K562 (cell line): Measurements from ENCODE around the gene PNMA8C.

ENCODE experiments used
- IFI16 ChIP-seq: fragments of 250-450 bp; sonication (Bioruptor Pico); IDR thresholded peaks from 2 replicates; pipeline ENCODE4 v2.1.2; 2022; ENCODE audit warnings: mild to moderate bottlenecking, inconsistent platforms
- JUN ChIP-seq, 2 experiments: sonication (generic) in 1 of 2; formaldehyde crosslinking in 1 of 2; IDR thresholded peaks; 2 replicates each; pipeline versions ENCODE4 v1.6.1 to v1.8.0; 2012 to 2022; ENCODE audit warnings: borderline replicate concordance in 2 of 2, mild to moderate bottlenecking in 2 of 2, improper control_type of control experiment in 1 of 2, low read depth in 1 of 2, low read length in 1 of 2, missing genetic modification reagents in 1 of 2
- RBM22 ChIP-seq: fragments of 200-400 bp; formaldehyde crosslinking; IDR thresholded peaks from 2 replicates; pipeline ENCODE4 v1.6.1; 2018; ENCODE audit warnings: low read length, low read depth; ENCODE audit not compliant: poor library complexity, severe bottlenecking
- SP1 ChIP-seq: sonication (generic); formaldehyde crosslinking; IDR thresholded peaks from 2 replicates; pipeline ENCODE4 v1.8.1; 2022; ENCODE audit warnings: mild to moderate bottlenecking, missing genetic modification reagents
- SRF ChIP-seq, 2 experiments: fragments of 250-450, 450-650 bp in 1 of 2; sonication (Bioruptor Pico) in 1 of 2; sonication (generic) in 1 of 2; formaldehyde crosslinking; IDR thresholded peaks; 2 replicates each; pipeline versions ENCODE4 v1.5.0 to v1.5.1; 2020 to 2022; ENCODE audit warnings: mild to moderate bottlenecking in 1 of 2, missing genetic modification reagents in 1 of 2
- ZFP36 ChIP-seq: fragments of 150-350 bp; IDR thresholded peaks from 2 replicates; pipeline ENCODE4 v1.6.1; 2018; ENCODE audit warnings: low read length, low read depth; ENCODE audit not compliant: partially characterized antibody
- TF ChIP-seq, protein P1 (sequence below): fragments of 450-650 bp; formaldehyde crosslinking; IDR thresholded peaks from 2 replicates; pipeline ENCODE4 v1.4.0; 2020; ENCODE audit warnings: mild to moderate bottlenecking, mixed read lengths

DNA sequence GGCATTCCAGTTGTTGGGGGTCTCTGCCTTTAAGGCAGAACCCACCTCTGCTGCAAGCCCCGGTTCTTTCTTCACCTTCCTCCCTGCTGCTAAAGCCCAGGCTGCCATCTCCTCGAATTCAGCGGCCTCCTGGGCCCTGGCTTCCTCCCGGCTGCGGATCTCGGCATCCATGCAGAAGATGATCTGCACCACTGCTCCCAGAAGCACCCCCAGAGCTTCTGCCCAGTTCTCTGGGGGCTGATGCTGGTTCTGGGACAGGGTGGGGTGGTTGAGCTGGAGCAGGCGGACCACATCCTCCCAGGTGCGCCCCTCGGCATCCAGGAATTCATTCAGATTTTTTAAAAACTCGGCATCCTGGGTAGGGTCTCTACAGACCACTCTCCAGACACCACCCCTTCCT, 41.6 kb upstream of the PNMA8C start:
- TF ChIP-seq SP1 (CRISPR knock-in tag), result no peak
- TF ChIP-seq IFI16 (CRISPR knock-in tag), result no peak
- TF ChIP-seq, protein P1, sequence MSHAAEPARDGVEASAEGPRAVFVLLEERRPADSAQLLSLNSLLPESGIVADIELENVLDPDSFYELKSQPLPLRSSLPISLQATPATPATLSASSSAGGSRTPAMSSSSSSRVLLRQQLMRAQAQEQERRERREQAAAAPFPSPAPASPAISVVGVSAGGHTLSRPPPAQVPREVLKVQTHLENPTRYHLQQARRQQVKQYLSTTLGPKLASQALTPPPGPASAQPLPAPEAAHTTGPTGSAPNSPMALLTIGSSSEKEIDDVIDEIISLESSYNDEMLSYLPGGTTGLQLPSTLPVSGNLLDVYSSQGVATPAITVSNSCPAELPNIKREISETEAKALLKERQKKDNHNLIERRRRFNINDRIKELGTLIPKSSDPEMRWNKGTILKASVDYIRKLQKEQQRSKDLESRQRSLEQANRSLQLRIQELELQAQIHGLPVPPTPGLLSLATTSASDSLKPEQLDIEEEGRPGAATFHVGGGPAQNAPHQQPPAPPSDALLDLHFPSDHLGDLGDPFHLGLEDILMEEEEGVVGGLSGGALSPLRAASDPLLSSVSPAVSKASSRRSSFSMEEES (CRISPR knock-in tag), result no peak
- no peak for TF ChIP-seq JUN (IDR thresholded peaks at IDR 0.05; ENCODE audit: borderline replicate concordance, low read depth, low read length)
- TF ChIP-seq JUN (CRISPR knock-in tag; IDR thresholded peaks at IDR 0.05; ENCODE audit: borderline replicate concordance), result no peak
- no peak for TF ChIP-seq RBM22
- TF ChIP-seq SRF (CRISPR knock-in tag; IDR thresholded peaks at IDR 0.05), result no peak
- no peak for TF ChIP-seq ZFP36
